Measurements from ENCODE around the gene OR52D1. TPM values are rescaled to one million over a fixed set of nuclear protein-coding genes. Genes with fewer than 3 reads are reported as not detected.

OR52D1 gene
- total and polyA plus RNA-seq, 9 of the 15 experiments (the other 6 are each of a cell fraction or from before 2014, with no cell fraction given), result 0.14 to 1.3 (median 0.97) TPM; not detected in 6

GRCh38 chr11:5504403-5504921 is 16.0 kb downstream of the OR52D1 start (continued):
- TF ChIP-seq ZNF347 (CRISPR knock-in tag; IDR thresholded peaks at IDR 0.05; ENCODE audit: low read depth), result no peak
- peak; percentile 23; the same call in 1 of the 2 replicates for TF ChIP-seq HNRNPUL1 (IDR thresholded peaks at IDR 0.05; ENCODE audit: low read length)
- TF ChIP-seq TBL1XR1 (IDR thresholded peaks at IDR 0.05; ENCODE audit: low read length in 2 of 2), result peak in 1 of 2 experiments; percentile 16; a peak in 1 of 4 replicates
- TF ChIP-seq MXD1 (CRISPR knock-in tag; IDR thresholded peaks at IDR 0.05; ENCODE audit: borderline replicate concordance, poor library complexity, severe bottlenecking), result no peak
- peak in 1 of 2 experiments; percentile 64; a peak in 2 of 4 replicates for TF ChIP-seq HDAC1 (IDR thresholded peaks at IDR 0.05)
- TF ChIP-seq HOXB6 (CRISPR knock-in tag; IDR thresholded peaks at IDR 0.05; ENCODE audit: borderline replicate concordance), result no peak
- TF ChIP-seq IRF1 (CRISPR knock-in tag; IDR thresholded peaks at IDR 0.05; ENCODE audit: borderline replicate concordance), result no peak
- TF ChIP-seq MTF1 (CRISPR knock-in tag; IDR thresholded peaks at IDR 0.05; ENCODE audit: borderline replicate concordance), result no peak
- no peak for TF ChIP-seq TGIF2 (CRISPR knock-in tag; IDR thresholded peaks at IDR 0.05)
- 0 out of 2 replicates have a peak, but pooled peaks have one; percentile 8 for TF ChIP-seq CREM (IDR thresholded peaks at IDR 0.05; ENCODE audit: low read depth)
- TF ChIP-seq BACH1 (tag; IDR thresholded peaks at IDR 0.05), result no peak
- no peak for TF ChIP-seq ETS1 (conservative IDR thresholded peaks at IDR 0.05; ENCODE audit: control insufficient read depth, low read depth, low read length)
- no peak for TF ChIP-seq CCAR2 (IDR thresholded peaks at IDR 0.05; ENCODE audit: low read depth, low read length)
- TF ChIP-seq SMAD4 (CRISPR knock-in tag; conservative IDR thresholded peaks at IDR 0.05), result no peak
- TF ChIP-seq ZNF696 (CRISPR knock-in tag; conservative IDR thresholded peaks at IDR 0.05), result no peak
- TF ChIP-seq SMARCC2 (IDR thresholded peaks at IDR 0.05; ENCODE audit: low read depth), result no peak
- no peak for TF ChIP-seq IFI16 (CRISPR knock-in tag; IDR thresholded peaks at IDR 0.05)
- no peak for TF ChIP-seq SFPQ (IDR thresholded peaks at IDR 0.05; ENCODE audit: low read depth, low read length)
- TF ChIP-seq HNRNPH1 (optimal IDR thresholded peaks at IDR 0.05; ENCODE audit: low read depth, low read length), result no peak
- TF ChIP-seq JUND (IDR thresholded peaks at IDR 0.05; ENCODE audit: borderline replicate concordance, low read depth, low read length), result peak; percentile 11; the same call in 1 of the 2 replicates
- TF ChIP-seq JUND (tag; IDR thresholded peaks at IDR 0.05; ENCODE audit: borderline replicate concordance, low read depth, low read length), result no peak
- no peak for TF ChIP-seq ETV6 (IDR thresholded peaks at IDR 0.05; ENCODE audit: borderline replicate concordance in 1 of 2, low read depth in 2 of 2, low read length in 1 of 2)
- TF ChIP-seq ETV6 (CRISPR knock-in tag; IDR thresholded peaks at IDR 0.05; ENCODE audit: borderline replicate concordance), result no peak
- no peak for TF ChIP-seq POU5F1 (IDR thresholded peaks at IDR 0.05; ENCODE audit: borderline replicate concordance, low read depth, low read length, partially characterized antibody)

All from K562 (cell line).